Measurements from ENCODE around the gene NENF.

- no peak for TF ChIP-seq CTCF (IDR thresholded peaks at IDR 0.05; ENCODE audit: low read length)
- TF ChIP-seq EZH2 (IDR thresholded peaks at IDR 0.05; ENCODE audit: borderline replicate concordance, low read length), result no peak
These were observed 52.2 kb downstream of the NENF start for GRCh38 chr1:212484701-212485570.
